HG02798 (cell line): ENCODE measurements around the gene BMPR2.
"Not testable (repeated sequence)": the region's sequence is repeated elsewhere in the genome, so short reads cannot be mapped to it uniquely, and the experiment has no call there.

Experiments used
- ATAC-seq: cut with Tn5 transposase; IDR thresholded peaks from one replicate; pipeline ENCODE4 v1.9.1; 2021; ENCODE audit warnings: mild to moderate bottlenecking; ENCODE audit not compliant: unreplicated experiment, poor library complexity

BMPR2 gene

DNA sequence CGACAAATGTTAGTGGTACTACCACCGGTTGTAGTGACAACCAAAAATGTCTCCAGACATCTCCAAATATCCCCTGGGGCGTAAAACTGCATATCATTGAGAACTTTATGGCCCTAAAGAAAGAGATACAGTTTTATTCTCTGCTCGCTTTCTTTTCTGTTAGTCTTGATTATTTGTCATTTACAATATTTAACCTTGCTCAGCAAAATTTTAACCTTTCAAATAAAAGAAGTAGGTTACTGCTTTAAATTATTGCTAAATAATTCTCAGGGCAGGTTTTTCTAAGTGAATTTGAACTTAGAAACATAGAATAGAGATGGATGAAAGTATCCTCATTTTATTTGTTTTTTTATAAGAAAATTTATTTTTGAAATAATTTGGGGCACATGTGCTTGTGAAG is 67.9 kb downstream of the BMPR2 start:
- no peak for ATAC-seq

DNA sequence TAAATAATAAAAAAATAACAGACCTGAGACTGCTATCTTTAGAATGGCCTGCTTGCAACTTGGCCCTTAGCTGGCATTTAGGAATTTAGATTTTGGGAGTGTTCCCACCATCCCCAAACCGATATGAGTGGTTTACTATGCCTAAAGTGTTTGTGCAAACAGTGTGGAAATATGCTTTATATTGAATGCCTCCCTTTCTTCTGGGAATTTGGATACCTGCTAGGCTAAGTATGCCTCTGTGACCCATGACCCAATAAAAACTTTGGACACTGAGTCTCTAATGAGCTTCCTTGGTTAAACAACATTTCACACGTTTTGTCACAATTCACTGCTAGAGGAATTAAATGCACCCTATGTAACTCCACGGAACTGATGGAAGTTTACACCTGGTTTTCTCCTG is 73.2 kb downstream of the BMPR2 start:
- no peak for ATAC-seq

DNA sequence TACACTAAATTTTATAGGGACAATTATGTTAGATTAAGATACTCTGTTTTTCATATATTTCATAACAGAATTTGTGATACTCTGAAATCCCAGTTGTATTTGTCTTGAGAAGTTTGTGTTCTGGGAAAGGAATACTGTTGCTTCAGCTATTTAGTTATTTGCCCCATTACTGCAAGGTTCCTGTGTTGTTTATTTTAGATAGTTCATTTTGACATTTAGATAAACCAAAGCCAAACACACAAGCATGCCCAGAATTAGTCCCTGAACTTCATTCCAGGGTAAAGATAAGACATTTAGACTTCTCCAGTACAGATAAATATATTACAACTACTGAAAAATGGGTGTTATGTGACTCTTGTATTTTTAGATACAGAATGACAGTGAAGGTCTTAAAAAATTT is 74.7 kb downstream of the BMPR2 start:
- no peak for ATAC-seq

DNA sequence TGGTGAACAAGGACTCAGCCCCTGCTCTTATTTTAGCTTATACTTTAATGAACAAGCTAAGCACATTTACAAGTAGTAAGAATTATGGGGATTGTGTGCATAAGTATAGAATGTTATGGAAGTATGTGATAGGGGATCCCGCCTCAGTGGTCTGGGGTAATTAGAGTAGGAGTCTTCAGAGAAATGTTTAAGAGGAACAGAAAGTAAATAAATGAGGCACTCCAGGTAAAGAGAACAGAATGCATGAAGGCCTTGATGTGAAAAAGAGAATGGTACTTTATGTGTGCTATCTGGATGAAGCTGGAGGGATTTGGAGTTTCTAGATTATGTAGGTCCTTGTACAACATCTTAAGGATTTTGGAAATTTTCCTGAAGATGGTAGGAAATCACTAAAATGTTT is 76.6 kb downstream of the BMPR2 start:
- no peak for ATAC-seq

DNA sequence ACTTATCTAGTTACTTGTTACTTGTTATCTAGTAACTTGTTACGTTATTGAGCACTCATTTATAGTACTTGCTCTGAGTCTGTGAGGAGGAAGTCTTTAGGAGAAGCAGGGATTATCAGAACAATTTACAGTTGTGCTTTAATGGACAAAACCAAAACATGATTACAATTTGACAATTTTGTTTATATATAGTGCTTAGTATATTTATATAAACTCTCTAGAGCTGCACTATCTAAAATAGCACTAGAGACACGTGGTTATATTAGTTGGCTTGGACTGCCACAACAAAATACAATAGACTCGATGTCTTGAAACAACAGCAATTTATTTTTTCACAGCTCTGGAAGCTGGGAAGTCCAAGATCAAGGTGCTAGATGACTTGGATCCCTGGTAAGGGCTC is 78.4 kb downstream of the BMPR2 start:
- no peak for ATAC-seq

DNA sequence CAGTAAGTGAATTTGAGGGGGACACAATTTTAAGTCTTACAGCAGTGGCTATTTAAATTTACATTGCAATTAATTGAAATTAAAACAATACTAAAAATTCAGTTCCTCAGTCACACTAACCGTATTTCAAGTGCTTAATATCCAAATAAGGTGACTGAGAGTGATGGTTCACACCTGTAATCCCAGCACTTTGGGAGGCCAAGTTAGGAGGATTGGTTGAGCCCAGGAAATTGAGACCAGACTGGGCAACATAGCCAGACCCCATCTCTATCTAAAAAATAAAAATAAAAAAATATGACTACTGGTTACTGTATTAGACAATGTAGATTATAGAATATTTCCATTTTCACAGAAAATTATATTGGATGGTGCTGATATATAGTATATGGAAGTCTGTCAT is 79.0 kb downstream of the BMPR2 start:
- no peak for ATAC-seq

DNA sequence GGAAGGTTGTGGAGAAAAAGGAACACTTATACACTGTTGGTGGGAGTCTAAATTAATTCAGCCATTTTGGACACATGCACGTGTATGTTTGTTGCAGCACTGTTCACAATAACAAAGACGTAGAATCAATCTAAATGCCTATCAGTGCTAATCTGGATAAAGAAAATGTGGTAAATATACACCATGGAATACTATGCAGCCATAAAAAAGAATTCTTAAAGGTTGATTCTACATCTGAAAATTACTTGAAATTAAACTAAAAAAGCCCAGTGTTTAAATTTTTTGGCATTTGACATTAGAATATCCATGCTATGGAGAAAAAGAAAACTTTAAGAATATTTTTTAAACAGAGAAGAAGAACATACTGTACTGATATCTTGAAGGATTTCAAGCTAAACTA is 84.0 kb downstream of the BMPR2 start:
- ATAC-seq = no peak

DNA sequence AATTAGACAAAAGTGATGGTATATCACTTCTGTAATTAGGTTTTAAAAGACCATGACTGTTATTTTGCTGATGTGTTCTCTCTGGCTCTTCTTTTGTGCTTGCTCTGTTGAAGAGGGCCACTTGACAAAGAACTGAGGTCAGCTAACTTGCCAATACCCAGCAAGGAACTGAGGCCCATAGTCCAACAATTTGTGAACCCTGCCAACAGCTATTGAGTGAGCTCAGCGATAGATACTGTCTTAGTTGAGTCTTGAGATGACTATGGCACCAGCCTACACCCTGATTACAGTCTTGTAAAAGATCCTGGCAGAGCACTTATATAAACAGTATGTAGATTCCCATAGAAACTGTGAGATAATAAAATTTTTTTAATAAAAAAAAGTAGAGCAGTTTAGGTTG is 103.0 kb downstream of the BMPR2 start:
- ATAC-seq = no peak

DNA sequence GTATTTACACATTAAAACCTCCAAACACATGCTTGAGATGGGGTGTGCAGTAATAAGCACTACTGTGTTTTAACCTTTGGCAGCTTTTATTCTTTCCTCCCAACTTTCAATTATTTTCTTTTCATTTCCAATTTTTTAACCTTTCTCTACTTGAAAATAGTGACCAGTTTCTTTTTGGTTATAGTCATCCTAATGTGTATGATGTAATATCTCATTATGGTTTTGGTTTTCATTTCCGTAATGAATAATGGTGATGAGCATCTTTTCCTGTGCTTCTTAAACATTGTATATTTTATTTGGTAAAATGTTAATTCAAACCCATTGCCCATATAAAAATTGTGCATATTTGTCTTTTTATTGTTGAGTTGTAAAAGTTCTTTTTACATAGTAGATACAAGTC is 103.5 kb downstream of the BMPR2 start:
- ATAC-seq = no peak

DNA sequence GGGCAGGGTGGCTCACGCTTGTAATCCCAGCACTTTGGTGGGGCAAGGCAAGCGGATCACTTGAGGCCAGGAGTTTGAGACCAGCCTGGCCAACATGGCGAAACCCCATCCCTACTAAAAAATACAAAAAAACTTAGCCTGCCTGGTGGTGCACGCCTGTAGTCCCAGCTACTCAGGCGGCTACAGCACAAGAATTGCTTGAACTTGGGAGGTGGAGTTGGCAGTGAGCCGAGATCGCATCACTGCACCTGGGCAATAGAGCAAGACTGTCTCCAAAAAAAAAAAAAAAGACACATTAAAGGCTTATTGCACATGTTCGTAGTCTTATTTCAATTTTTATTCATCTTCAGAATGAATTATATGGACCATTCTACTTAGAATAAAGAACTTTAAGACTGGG is 110.2 kb downstream of the BMPR2 start:
- ATAC-seq = no peak

DNA sequence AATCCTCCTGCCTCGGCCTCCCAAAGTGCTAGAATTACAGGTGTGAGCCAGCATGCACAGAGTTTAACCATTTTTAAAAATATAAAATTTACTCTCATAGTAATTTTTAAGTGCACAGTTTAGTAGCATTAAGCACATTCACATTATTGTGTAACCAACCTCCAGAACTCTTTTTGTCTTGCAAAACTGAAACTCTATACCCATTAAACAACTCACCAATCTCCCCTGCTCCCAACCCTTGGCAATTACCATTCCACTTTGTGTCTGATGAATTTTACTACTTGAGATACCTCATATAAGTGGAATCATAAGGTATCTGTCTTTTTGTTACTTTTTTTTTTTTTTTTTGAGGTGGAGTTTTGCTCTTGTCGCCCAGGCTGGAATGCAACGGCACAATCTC is 112.5 kb downstream of the BMPR2 start:
- no peak for ATAC-seq

DNA sequence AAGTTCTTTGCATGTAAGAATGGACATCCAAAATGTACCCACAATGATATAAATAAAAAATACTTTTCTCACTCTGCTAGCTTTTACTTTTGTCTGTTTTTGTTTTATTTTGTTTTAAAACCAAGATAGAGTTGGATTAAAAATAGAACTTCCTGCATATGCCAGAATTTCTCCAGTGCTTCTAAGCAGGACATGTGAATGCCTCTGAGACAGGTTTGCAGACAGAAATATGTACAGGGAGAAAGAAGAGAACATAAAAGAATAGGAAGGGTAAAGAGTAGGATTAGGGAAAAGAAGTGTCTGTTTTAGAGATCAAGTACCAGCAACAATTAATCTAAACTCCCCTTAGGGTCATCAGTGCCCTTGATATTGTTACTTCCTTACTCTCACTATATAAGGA is 114.4 kb downstream of the BMPR2 start:
- no peak for ATAC-seq

DNA sequence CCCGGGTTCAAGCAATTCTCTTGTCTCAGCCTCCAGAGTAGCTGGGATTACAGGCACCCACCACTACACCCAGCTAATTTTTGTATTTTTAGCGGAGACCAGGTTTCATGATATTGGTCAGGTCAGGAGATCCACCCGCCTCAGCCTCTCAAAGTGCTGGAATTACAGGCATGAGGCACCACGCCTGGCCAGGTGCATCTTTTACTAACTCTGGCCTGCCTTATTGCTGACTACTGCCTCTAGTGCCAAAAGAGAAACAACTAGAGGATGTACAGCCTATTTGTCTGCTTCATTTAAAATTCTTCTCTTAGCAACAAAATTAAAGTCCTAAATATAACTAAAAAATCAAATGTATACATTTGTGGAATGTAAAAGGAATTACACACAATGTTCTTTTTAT is 115.4 kb downstream of the BMPR2 start:
- no peak for ATAC-seq

DNA sequence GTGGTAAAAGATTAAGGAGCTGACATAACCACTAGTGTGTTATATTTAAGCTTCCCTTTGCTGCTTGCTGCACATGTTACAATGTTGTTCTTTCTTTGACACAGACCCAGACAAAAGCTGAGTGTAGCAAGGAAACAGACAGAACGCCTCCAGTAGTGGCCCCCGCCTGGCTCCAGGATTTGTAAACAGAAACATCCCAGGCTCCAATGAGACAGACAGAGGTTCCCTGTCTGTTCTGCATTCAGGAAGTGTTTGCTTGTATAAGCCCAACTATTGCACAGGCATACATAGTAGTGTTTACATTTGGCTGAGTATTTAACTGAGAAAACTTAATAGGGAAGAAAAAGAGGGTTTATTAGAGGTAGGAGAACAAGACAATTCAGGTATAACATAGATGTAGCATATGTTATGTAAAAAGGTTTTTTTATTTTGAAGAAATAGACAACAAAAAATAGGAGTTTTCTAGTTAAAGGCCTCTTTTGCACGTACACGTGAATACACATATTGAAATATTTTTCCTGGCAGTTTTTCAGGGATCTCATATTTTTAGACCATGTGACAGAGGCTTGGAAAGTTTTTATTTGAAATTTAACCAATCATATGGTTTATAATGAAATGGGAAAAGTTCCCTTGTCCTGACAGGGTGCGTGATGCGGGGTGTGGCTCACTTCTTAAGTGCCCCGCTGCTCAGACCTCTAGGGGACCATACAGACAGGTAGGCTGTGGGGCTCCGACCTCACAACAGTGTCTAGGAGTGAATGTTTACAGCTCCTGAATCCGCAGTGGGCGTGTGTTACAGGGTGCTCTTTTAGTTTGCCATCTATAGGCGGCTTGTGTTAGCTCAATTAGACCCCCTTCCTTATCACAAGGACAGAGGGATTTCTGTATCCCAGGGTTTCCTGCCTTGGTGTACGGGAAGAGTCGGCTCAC is 118.4 kb downstream of the BMPR2 start:
- ATAC-seq = no peak

DNA sequence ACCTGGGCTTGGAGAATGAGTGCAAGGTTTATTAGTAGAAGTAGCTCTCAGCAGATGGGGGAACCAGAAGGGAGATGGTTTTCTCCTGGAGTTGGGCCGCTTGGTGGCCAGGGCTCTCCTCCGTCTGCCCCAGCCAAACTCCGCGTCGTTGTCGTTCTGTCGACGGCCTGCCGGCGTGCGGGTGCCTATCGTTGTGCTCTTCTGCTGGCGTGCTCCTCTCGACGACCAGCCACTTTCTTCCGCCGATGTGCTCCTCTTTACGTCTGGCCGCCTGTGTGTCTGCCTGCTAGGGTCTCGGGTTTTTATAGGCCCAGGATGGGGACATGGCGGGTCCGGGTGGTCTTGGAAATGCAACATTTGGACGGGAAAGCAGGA is 119.1 kb downstream of the BMPR2 start:
- ATAC-seq = no peak

DNA sequence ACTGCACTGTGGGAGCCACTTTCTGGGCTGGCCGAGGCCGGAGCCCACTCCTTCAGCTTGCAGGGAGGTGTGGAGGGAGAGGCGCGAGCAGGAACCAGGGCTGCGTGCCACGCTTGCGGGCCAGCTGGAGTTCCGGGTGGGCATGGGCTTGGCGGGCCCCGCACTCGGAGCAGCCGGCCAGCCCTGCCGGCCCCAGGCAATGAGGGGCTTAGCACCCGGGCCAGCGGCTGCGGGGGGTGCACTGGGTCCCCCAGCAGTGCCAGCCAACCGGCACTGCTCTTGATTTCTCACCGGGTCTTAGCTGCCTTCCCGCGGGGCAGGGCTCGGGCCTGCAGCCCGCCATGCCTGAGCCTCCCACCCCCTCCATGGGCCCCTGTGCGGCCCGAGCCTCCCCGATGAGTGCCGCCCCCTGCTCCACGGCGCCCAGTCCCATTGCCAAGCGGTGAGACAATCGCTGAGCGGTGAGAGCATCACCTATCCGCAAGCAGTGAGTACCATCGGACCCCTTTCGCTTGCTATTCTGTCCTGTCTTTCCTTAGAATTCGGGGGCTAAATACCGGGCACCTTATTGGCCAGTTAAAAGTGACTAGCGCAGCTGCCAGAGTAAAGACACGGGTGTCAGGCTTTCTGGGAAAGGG is 120.8 kb downstream of the BMPR2 start:
- ATAC-seq = not testable (repeated sequence)

DNA sequence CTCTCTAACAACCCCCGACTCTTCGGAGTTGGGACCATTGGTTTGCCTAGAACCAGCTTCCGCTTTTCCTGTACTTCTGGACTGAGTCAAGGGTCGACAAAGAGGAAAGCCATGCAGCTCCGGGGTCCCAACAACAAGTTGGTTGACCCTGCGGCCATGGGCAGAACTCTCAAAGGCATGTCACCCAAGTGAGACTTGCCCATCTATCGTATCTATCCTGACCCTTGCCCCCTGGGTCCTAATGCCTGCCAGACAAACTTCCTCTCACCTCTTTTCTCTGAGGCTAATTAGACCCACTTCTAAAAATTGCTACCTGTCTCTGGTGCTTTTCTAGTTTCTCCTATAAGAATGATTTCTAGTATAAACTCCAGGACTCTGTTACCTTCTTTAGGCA is 121.3 kb downstream of the BMPR2 start:
- ATAC-seq = not testable (repeated sequence)

DNA sequence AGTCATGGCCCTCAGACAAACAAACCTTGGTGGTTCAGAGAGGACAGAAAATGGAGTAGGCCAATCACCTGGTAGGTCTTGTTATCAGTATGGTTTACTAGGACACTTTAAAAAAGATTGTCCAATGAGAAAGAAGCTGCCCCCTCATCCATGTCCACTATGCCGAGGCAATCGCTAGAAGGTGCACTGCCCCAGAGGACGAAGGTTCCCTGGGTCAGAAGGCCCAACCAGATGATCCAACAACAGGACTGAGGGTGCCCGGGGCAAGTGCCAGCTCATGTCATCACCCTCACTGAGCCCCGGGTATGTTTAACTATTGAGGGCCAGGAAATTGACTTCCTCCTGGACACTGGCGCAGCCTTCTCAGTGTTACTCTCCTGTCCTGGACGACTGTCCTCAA is 123.7 kb downstream of the BMPR2 start:
- ATAC-seq = not testable (repeated sequence)

DNA sequence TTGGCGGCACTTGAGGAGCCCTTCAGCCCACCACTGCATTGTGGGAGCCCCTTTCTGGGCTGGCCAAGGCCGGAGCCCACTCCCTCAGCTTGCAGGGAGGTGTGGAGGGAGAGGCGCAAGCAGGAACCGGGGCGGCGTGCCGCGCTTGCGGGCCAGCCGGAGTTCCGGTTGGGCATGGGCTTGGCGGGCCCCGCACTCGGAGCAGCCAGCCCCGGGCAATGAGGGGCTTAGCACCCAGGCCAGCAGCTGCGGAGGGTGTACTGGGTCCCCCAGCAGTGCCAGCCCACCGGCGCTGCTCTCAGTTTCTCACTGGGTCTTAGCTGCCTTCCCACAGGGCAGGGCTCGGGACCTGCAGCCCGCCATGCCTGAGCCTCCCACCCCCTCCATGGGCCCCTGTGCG is 127.1 kb downstream of the BMPR2 start:
- not testable (repeated sequence) for ATAC-seq

DNA sequence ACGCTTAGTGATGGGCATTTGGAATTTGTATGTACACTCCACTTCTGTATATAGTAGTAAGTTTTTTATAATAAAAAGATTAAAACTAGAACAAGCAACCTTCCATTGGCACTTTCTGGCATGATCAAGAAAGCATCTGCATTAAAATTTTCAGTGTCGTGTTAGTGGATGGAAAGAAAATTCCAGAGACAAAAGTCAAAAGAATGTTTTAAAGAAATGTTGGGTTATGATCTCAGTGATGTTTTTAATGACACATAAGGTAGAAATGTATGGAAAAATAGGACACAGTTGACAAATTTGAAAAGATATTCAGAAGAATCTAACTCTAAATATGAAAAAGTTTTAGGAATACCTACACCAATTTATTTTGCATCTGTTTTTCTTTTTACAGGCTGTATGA is 132.6 kb downstream of the BMPR2 start:
- no peak for ATAC-seq

DNA sequence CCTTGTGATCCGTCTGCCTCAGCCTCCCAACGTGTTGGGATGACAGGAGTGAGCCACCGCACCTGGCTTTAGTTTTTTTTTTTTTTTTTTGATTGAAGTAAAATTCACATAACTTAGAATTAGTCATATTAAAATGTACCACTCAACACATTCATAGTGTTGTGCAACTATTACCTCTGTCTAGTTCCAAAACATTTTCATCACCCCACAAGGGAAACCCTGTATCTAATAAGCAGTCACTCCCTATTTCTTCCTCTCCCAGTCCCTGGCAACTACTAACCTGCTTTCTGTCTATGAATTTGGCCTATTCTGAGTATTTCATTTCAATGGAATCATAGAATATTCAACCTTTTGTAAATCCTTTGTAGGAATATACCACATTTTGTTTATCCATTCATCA is 134.8 kb downstream of the BMPR2 start:
- ATAC-seq = no peak

DNA sequence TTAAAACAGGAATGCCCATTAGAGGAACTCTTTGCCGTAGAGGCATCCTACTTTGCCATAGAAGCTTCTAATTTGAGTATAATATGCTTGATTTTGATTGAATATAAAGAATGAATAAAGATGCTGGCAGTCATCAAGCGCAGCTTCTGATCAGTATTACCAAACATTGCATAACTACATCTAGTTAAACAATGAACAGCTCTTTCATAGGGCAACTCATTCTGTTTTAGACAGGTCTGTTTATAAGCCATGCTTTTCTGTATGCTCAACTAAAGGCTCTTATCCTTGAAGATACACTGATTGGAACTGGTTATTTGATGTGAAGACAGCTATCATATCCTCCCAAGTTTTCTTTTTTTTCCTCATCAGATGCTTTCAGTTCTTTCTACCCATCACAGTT is 136.0 kb downstream of the BMPR2 start:
- ATAC-seq = no peak
